ENCODE measurements around the gene RPS19. TPM values are rescaled to one million over a fixed set of nuclear protein-coding genes. Genes with fewer than 3 reads are reported as not detected.
"Not testable (repeated sequence)": the region's sequence is repeated elsewhere in the genome, so short reads cannot be mapped to it uniquely, and the experiment has no call there.

Gene RPS19
- total RNA-seq, 2 donors from 2014 or later, result 454 to 832 TPM

GRCh38 chr19:41913538-41914423, 53.7 kb downstream of the RPS19 start:
- Histone ChIP-seq H3K27ac (no peak overlapping the region), H3K4me1 (peaks cover 3% of the 10 kb centered on the region), H3K9me3 (no peaks in the 10 kb centered on the region), H3K27me3 (peaks cover 0 to 12% of the 10 kb centered on the region in 2 donors), H3K4me3 (no peak overlapping the region), H3K36me3 (replicated peaks in 1 of 2; ENCODE audit: insufficient read depth in 1 of 2, low read depth in 2 of 2) (no peaks in the 10 kb centered on the region)
- ATAC-seq (no peak), DNase-seq (no peak)
- 6 to 10% methylated on average over 21 of the region's 21 CpGs for WGBS, 2 donors
- intact Hi-C loops (cut with DNase I), result no loop called here
- TF ChIP-seq CTCF (IDR thresholded peaks at IDR 0.05), result no peak
- no peak for TF ChIP-seq POLR2A (IDR thresholded peaks at IDR 0.05)

- H3K4me3 ChIP-seq; H3K4me1 ChIP-seq; intact Hi-C loops (cut with DNase I); H3K9me3 ChIP-seq; H3K36me3 ChIP-seq (replicated peaks in 1 of 2; ENCODE audit: insufficient read depth in 1 of 2, low read depth in 2 of 2); H3K27ac ChIP-seq; ATAC-seq; DNase-seq: not testable (repeated sequence)
- 0 to 1% methylated on average over 2 to 4 of the region's 5 CpGs for WGBS, 2 donors
- H3K27me3 ChIP-seq, result peaks cover 0 to 12% of the 10 kb centered on the region in 2 donors
Observed at GRCh38 chr19:41914424-41914834, 54.4 kb downstream of the RPS19 start.

- intact Hi-C loops (cut with DNase I), result no loop called here
- H3K36me3 ChIP-seq (replicated peaks in 1 of 2; ENCODE audit: insufficient read depth in 1 of 2, low read depth in 2 of 2), result no peaks in the 10 kb centered on the region
- DNase-seq, result no peak
- H3K9me3 ChIP-seq, result no peaks in the 10 kb centered on the region
- peaks cover 0 to 12% of the 10 kb centered on the region in 2 donors for H3K27me3 ChIP-seq
- WGBS, 2 donors, result 5 to 8% methylated on average over 37 to 38 of the region's 38 CpGs
- H3K4me3 ChIP-seq, result no peak overlapping the region
- ATAC-seq, result no peak
- H3K27ac ChIP-seq, result no peak overlapping the region
- TF ChIP-seq CTCF (IDR thresholded peaks at IDR 0.05) (no peak), POLR2A (IDR thresholded peaks at IDR 0.05) (no peak)
- peaks cover 3% of the 10 kb centered on the region for H3K4me1 ChIP-seq
Observed at GRCh38 chr19:41915021-41915775, 55.1 kb downstream of the RPS19 start.

GRCh38 chr19:41915776-41916414, 55.8 kb downstream of the RPS19 start:
- Histone ChIP-seq H3K4me1 (peaks cover 3% of the 10 kb centered on the region), H3K4me3 (no peak overlapping the region)
- no peak for DNase-seq

More at GRCh38 chr19:41915776-41916414, 55.8 kb downstream of the RPS19 start:
- intact Hi-C loops (cut with DNase I), result no loop called here
- no peak overlapping the region for H3K27ac ChIP-seq
- no peak for TF ChIP-seq POLR2A (IDR thresholded peaks at IDR 0.05)
- no peak for TF ChIP-seq CTCF (IDR thresholded peaks at IDR 0.05)
- no peak for ATAC-seq
- H3K36me3 ChIP-seq (replicated peaks in 1 of 2; ENCODE audit: insufficient read depth in 1 of 2, low read depth in 2 of 2), result no peaks in the 10 kb centered on the region
- peaks cover 0 to 12% of the 10 kb centered on the region in 2 donors for H3K27me3 ChIP-seq
- 32 to 37% methylated on average over 20 to 27 of the region's 27 CpGs for WGBS, 2 donors
- no peaks in the 10 kb centered on the region for H3K9me3 ChIP-seq
